CD14-positive monocyte (primary cell): Measurements from ENCODE around the gene RASA4B. TPM values are rescaled to one million over a fixed set of nuclear protein-coding genes. Genes with fewer than 3 reads are reported as not detected.
"Not testable (repeated sequence)": the region's sequence is repeated elsewhere in the genome, so short reads cannot be mapped to it uniquely, and the experiment has no call there.

Experiments
- DNase-seq, 3 donors: peaks; one replicate each; pipeline ENCODE4 v3.0.0-alpha.2; 2011 to 2022
- H2AFZ ChIP-seq: 2 replicates; pipeline ENCODE4 v1.6.0; 2012; ENCODE audit warnings: mild to moderate bottlenecking, low read depth, low read length, inconsistent platforms; ENCODE audit not compliant: insufficient read depth, poor library complexity, severe bottlenecking
- H3K27ac ChIP-seq, 2 donors: 1 replicate in 1 of 2; 2 replicates in 1 of 2; pipeline ENCODE4 v1.5.1; 2012 to 2013; ENCODE audit warnings: low read length in 2 of 2, control low read depth in 1 of 2, inconsistent platforms in 1 of 2, low read depth in 1 of 2, mild to moderate bottlenecking in 1 of 2
- H3K27me3 ChIP-seq, 2 donors: one replicate each; pipeline versions ENCODE4 v1.6.0 to v1.6.1; 2011 to 2013; ENCODE audit warnings: low read length in 2 of 2; ENCODE audit not compliant: control insufficient read depth in 2 of 2, insufficient read depth in 2 of 2
- H3K36me3 ChIP-seq, 2 donors: replicated peaks in 1 of 2; 1 replicate in 1 of 2; 2 replicates in 1 of 2; pipeline versions ENCODE4 v1.5.1 to v1.6.1; 2012 to 2013; ENCODE audit warnings: low read length in 2 of 2, control low read depth in 1 of 2, inconsistent platforms in 1 of 2, mild to moderate bottlenecking in 1 of 2; ENCODE audit not compliant: insufficient read depth in 2 of 2, control insufficient read depth in 1 of 2
- H3K4me1 ChIP-seq, 2 donors: 1 replicate in 1 of 2; 2 replicates in 1 of 2; pipeline versions ENCODE4 v1.5.1 to v1.6.1; 2012 to 2013; ENCODE audit warnings: low read length in 2 of 2, control low read depth in 1 of 2, inconsistent platforms in 1 of 2, mild to moderate bottlenecking in 1 of 2, moderate library complexity in 1 of 2; ENCODE audit not compliant: insufficient read depth in 2 of 2, control insufficient read depth in 1 of 2
- H3K4me2 ChIP-seq: replicated peaks from 2 replicates; pipeline ENCODE3; 2012; ENCODE audit warnings: low read length, moderate library complexity, mild to moderate bottlenecking; ENCODE audit not compliant: poor library complexity, severe bottlenecking; ENCODE audit errors: extremely low read depth
- H3K4me3 ChIP-seq, 3 experiments: fragments of 200-600 bp in 1 of 3; sonication (generic) in 1 of 3; replicated peaks in 1 of 3; 1 replicate in 2 of 3; 2 replicates in 1 of 3; pipeline ENCODE4 v1.5.1; 2011 to 2013; ENCODE audit warnings: low read length in 3 of 3, mild to moderate bottlenecking in 3 of 3, control low read depth in 2 of 3, low read depth in 2 of 3, inconsistent platforms in 1 of 3, moderate library complexity in 1 of 3
- H3K79me2 ChIP-seq: 2 replicates; pipeline ENCODE4 v1.6.0; 2012; ENCODE audit warnings: mild to moderate bottlenecking, control low read depth, inconsistent platforms, low read length, moderate library complexity; ENCODE audit not compliant: insufficient read depth
- H3K9ac ChIP-seq: 2 replicates; pipeline ENCODE4 v1.6.0; 2017; ENCODE audit warnings: low read length, mild to moderate bottlenecking; ENCODE audit not compliant: insufficient read depth, poor library complexity, severe bottlenecking
- H3K9me3 ChIP-seq, 2 donors: replicated peaks in 1 of 2; 1 replicate in 1 of 2; 2 replicates in 1 of 2; pipeline versions ENCODE4 v1.5.1 to v1.6.1; 2012 to 2013; ENCODE audit warnings: low read length in 2 of 2, control low read depth in 1 of 2; ENCODE audit not compliant: control insufficient read depth in 1 of 2, insufficient read depth in 1 of 2
- H4K20me1 ChIP-seq: 2 replicates; pipeline ENCODE4 v1.6.0; 2012; ENCODE audit warnings: mild to moderate bottlenecking, low read length, control low read depth, moderate library complexity; ENCODE audit not compliant: insufficient read depth
- H3K27ac Mint-ChIP-seq, 7 donors: one replicate each; pipeline ENCODE4 v1.8.0; 2020; ENCODE audit warnings: mild to moderate bottlenecking in 7 of 7, mixed read lengths in 7 of 7, moderate library complexity in 6 of 7, inconsistent platforms in 2 of 7
- H3K27me3 Mint-ChIP-seq, 3 donors: one replicate each; pipeline ENCODE4 v1.8.0; 2021 to 2022; ENCODE audit warnings: low read depth in 3 of 3, mild to moderate bottlenecking in 3 of 3, mixed read lengths in 3 of 3, moderate library complexity in 3 of 3, inconsistent platforms in 1 of 3
- H3K36me3 Mint-ChIP-seq, 2 donors: one replicate each; pipeline ENCODE4 v1.8.0; 2020; ENCODE audit warnings: mixed read lengths in 2 of 2, inconsistent platforms in 1 of 2, mild to moderate bottlenecking in 1 of 2
- H3K4me1 Mint-ChIP-seq: one replicate; pipeline ENCODE4 v1.8.0; 2020; ENCODE audit warnings: mild to moderate bottlenecking, mixed read lengths
- H3K4me3 Mint-ChIP-seq, 2 donors: one replicate each; pipeline ENCODE4 v1.8.0; 2020; ENCODE audit warnings: mild to moderate bottlenecking in 2 of 2, mixed read lengths in 2 of 2, moderate library complexity in 1 of 2
- H3K9me3 Mint-ChIP-seq, 7 donors: one replicate each; pipeline ENCODE4 v1.8.0; 2020 to 2022; ENCODE audit warnings: mixed read lengths in 7 of 7, mild to moderate bottlenecking in 6 of 7, moderate library complexity in 6 of 7, inconsistent platforms in 2 of 7
- WGBS: methylation state at CpG from one replicate; pipeline ENCODE4 v1.1.5; 2013; ENCODE audit warnings: missing lambda C conversion rate; ENCODE audit not compliant: insufficient coverage; 5-methylcytosine and 5-hydroxymethylcytosine counted together
- intact Hi-C, 2 donors: fragments of 100-400 bp; cut with micrococcal nuclease; formaldehyde crosslinking; loops; one replicate each; pipeline versions ENCODE4 v1.15.0 to v1.15.1; 2023
- polyA plus RNA-seq, 3 donors: library from polyadenylated mRNA; depleted of rRNA in 1 of 3; unstranded in 2 of 3; stranded (reverse) in 1 of 3; fragments of 300-500 nt in 2 of 3; fragments of >200 nt in 1 of 3; fragmentation: Illumina TruSeq in 2 of 3; gene quantifications; 1 replicate in 2 of 3; 2 replicates in 1 of 3; pipeline ENCODE4 v1.2.3, GENCODE V29; 2012 to 2021

Gene RASA4B
- polyA plus RNA-seq, 3 donors = 6.3 to 24.1 (median 20.1) TPM

- H3K4me1 ChIP-seq, H3K36me3 ChIP-seq, H3K9me3 ChIP-seq, intact Hi-C loops, H3K27ac Mint-ChIP-seq, H3K36me3 Mint-ChIP-seq, H3K27me3 Mint-ChIP-seq, H4K20me1 ChIP-seq, H3K9me3 Mint-ChIP-seq, H3K27ac ChIP-seq, H3K4me3 ChIP-seq, H3K79me2 ChIP-seq, H3K27me3 ChIP-seq, H3K4me3 Mint-ChIP-seq, H3K4me2 ChIP-seq, H3K9ac ChIP-seq, H3K4me1 Mint-ChIP-seq, H2AFZ ChIP-seq, DNase-seq: not testable (repeated sequence)
- WGBS = no CpG with 5 or more reads among the region's 13 CpGs
Measured at GRCh38 chr7:102527822-102528793, 10.5 kb upstream of the RASA4B start.

- H3K9me3 ChIP-seq, H3K36me3 ChIP-seq, H3K4me3 Mint-ChIP-seq, H3K9ac ChIP-seq, H3K27ac Mint-ChIP-seq, H3K36me3 Mint-ChIP-seq, H3K4me1 ChIP-seq, H3K4me3 ChIP-seq, DNase-seq, H3K9me3 Mint-ChIP-seq, H3K27ac ChIP-seq, H3K79me2 ChIP-seq, H3K4me2 ChIP-seq, H4K20me1 ChIP-seq, H2AFZ ChIP-seq, intact Hi-C loops, H3K27me3 ChIP-seq, H3K4me1 Mint-ChIP-seq, H3K27me3 Mint-ChIP-seq: not testable (repeated sequence)
- WGBS = no CpG with 5 or more reads among the region's 8 CpGs
Measured at GRCh38 chr7:102527182-102527581, 9.6 kb upstream of the RASA4B start.

- H3K4me1 ChIP-seq, H3K4me2 ChIP-seq, DNase-seq, H3K9me3 Mint-ChIP-seq, intact Hi-C loops, H3K4me1 Mint-ChIP-seq, H3K27ac ChIP-seq, H3K36me3 Mint-ChIP-seq, H4K20me1 ChIP-seq, H3K4me3 Mint-ChIP-seq, H3K4me3 ChIP-seq, H3K36me3 ChIP-seq, H3K79me2 ChIP-seq, H3K27me3 Mint-ChIP-seq, H3K27ac Mint-ChIP-seq, H2AFZ ChIP-seq, H3K27me3 ChIP-seq, H3K9ac ChIP-seq, H3K9me3 ChIP-seq: not testable (repeated sequence)
- WGBS = no CpG with 5 or more reads among the region's 2 CpGs
Measured at GRCh38 chr7:102524803-102525202, 7.2 kb upstream of the RASA4B start.

- H3K27me3 Mint-ChIP-seq, H3K4me3 Mint-ChIP-seq, H3K4me1 Mint-ChIP-seq, H3K9ac ChIP-seq, H2AFZ ChIP-seq, H3K9me3 Mint-ChIP-seq, H3K9me3 ChIP-seq, DNase-seq, H3K36me3 Mint-ChIP-seq, H3K27ac ChIP-seq, H4K20me1 ChIP-seq, H3K27ac Mint-ChIP-seq, H3K4me2 ChIP-seq, H3K27me3 ChIP-seq, H3K79me2 ChIP-seq, H3K36me3 ChIP-seq, intact Hi-C loops, H3K4me3 ChIP-seq, H3K4me1 ChIP-seq: not testable (repeated sequence)
- WGBS = no CpG with 5 or more reads among the region's 5 CpGs
Measured at GRCh38 chr7:102520797-102521196, 3.2 kb upstream of the RASA4B start.
